ENCODE data around the gene RFK. TPM values are rescaled to one million over a fixed set of nuclear protein-coding genes. Genes with fewer than 3 reads are reported as not detected.

The RFK gene
- total RNA-seq, 1 experiment from 2014 or later: 35.0 TPM

GRCh38 chr9:76354221-76354620 lies 40.0 kb downstream of the RFK start:
- Histone ChIP-seq H3K9me3 (ENCODE audit: control insufficient read depth in 1 of 2, insufficient read depth in 1 of 2, low read depth in 1 of 2, low read length in 2 of 2) (no peaks in the 10 kb centered on the region), H3K4me3 (replicated peaks in 1 of 2; ENCODE audit: low read depth in 1 of 2, low read length in 2 of 2) (no peak overlapping the region), H4K20me1 (ENCODE audit: insufficient read depth) (no peaks in the 10 kb centered on the region), H3K9me2 (ENCODE audit: insufficient read depth) (no peaks in the 10 kb centered on the region), H3K9ac (ENCODE audit: low read length) (no peak overlapping the region), H3K79me2 (ENCODE audit: insufficient read depth, low read length) (no peaks in the 10 kb centered on the region), H2AFZ (ENCODE audit: low read depth, low read length, poor library complexity, severe bottlenecking) (no peak overlapping the region), H3K4me2 (ENCODE audit: low read length) (no peak overlapping the region), H3K36me3 (ENCODE audit: control insufficient read depth in 1 of 2, insufficient read depth in 2 of 2, low read length in 2 of 2) (no peaks in the 10 kb centered on the region), H3K27me3 (ENCODE audit: insufficient read depth, low read length) (no peaks in the 10 kb centered on the region), H3K27ac (ENCODE audit: low read depth, low read length) (no peak overlapping the region), H3K4me1 (ENCODE audit: control insufficient read depth in 1 of 2, insufficient read depth in 2 of 2, low read length in 2 of 2) (no peaks in the 10 kb centered on the region)
- DNase-seq (ENCODE audit: low read depth, low spot score) (no peak), ATAC-seq (no peak)
- ChIA-PET RAD21 (ENCODE audit: low non-redundant PET in 1 of 2, low total read pairs in 2 of 2, uncharacterized antibody in 2 of 2, unreplicated experiment in 2 of 2) (no interaction called here), POLR2A (no interaction called here), CTCF (no interaction called here)
- intact Hi-C loops (cut with micrococcal nuclease): no loop called here
- TF ChIP-seq SP1 (IDR thresholded peaks at IDR 0.05; ENCODE audit: low read depth): no peak
- TF ChIP-seq CEBPB (IDR thresholded peaks at IDR 0.05; ENCODE audit: low read depth): no peak
- TF ChIP-seq ZNF274 (IDR thresholded peaks at IDR 0.05; ENCODE audit: low read depth, low read length): no peak
- TF ChIP-seq REST (IDR thresholded peaks at IDR 0.05; ENCODE audit: low read depth): no peak
- TF ChIP-seq SIN3A (IDR thresholded peaks at IDR 0.05; ENCODE audit: low read depth): no peak
- TF ChIP-seq EGR1 (IDR thresholded peaks at IDR 0.05; ENCODE audit: low read depth): no peak
- no peak for TF ChIP-seq ZBTB33 (IDR thresholded peaks at IDR 0.05; ENCODE audit: extremely low read depth, insufficient replicate concordance, low read length)
- TF ChIP-seq RAD21 (IDR thresholded peaks at IDR 0.05; ENCODE audit: low read depth): no peak
- TF ChIP-seq SRF (IDR thresholded peaks at IDR 0.05; ENCODE audit: low read depth): no peak
- TF ChIP-seq TCF7L2 (IDR thresholded peaks at IDR 0.05; ENCODE audit: borderline replicate concordance, extremely low read depth, insufficient read depth, insufficient read length): no peak
- TF ChIP-seq EZH2phosphoT487 (IDR thresholded peaks at IDR 0.05; ENCODE audit: borderline replicate concordance): no peak
- BruUV-seq (replicated peaks): no TSS peak

All from HCT116 (cell line).